HCT116 (cell line): ENCODE results near the gene EMILIN1. TPM values are rescaled to one million over a fixed set of nuclear protein-coding genes. Genes with fewer than 3 reads are reported as not detected.

Experiments
- ATAC-seq: fragments of 200-7000 bp; cut with Tn5 transposase; 2 replicates; pipeline ENCODE4 v1.9.1; 2020; ENCODE audit warnings: mild to moderate bottlenecking, moderate library complexity
- BruUV-seq: library from RNA; stranded (reverse); fragments of 400-500 nt; replicated peaks from 2 replicates; lab custom pipeline; 2021; lab: Mats Ljungman, UMichigan
- CTCF ChIA-PET: fragments of 300-600 bp; sonication (Branson Sonifier 250); formaldehyde crosslinking; loops from one replicate; lab custom pipeline; 2021; ENCODE audit warnings: antibody characterized with exemption; lab: Charles Lee
- POLR2A ChIA-PET: fragments of 300-600, 350-600 bp; sonication (Branson Sonifier 250); formaldehyde crosslinking; loops from one replicate; lab custom pipeline; 2021; ENCODE audit warnings: antibody characterized with exemption; lab: Charles Lee
- RAD21 ChIA-PET, 2 experiments: fragments of 300-600 bp; sonication (Branson Sonifier 250); formaldehyde crosslinking; loops; one replicate each; lab custom pipeline; 2023; ENCODE audit warnings: low total read pairs in 2 of 2; ENCODE audit not compliant: uncharacterized antibody in 2 of 2, unreplicated experiment in 2 of 2, low non-redundant PET in 1 of 2; lab: Charles Lee
- DNase-seq: peaks from one replicate; pipeline ENCODE4 v3.0.0-alpha.2; 2010; ENCODE audit warnings: low read depth, low spot score
- H2AFZ ChIP-seq: fragments of 200-600 bp; shearing (Covaris generic), sonication (generic); 2 replicates; pipeline ENCODE4 v1.6.1; 2017; ENCODE audit warnings: low read depth, mixed run types, mixed read lengths, antibody characterized with exemption, low read length; ENCODE audit not compliant: poor library complexity, severe bottlenecking
- H3K27ac ChIP-seq: 2 replicates; pipeline ENCODE4 v1.5.1; 2012; ENCODE audit warnings: low read depth, low read length
- H3K27me3 ChIP-seq: fragments of 200-600 bp; sonication (generic); 2 replicates; pipeline ENCODE4 v1.6.1; 2016; ENCODE audit warnings: mixed run types, low read length, mixed read lengths; ENCODE audit not compliant: insufficient read depth
- H3K36me3 ChIP-seq, 2 experiments: fragments of 200-500 bp in 1 of 2; fragments of 200-600 bp in 1 of 2; sonication (Bioruptor generic) in 1 of 2; sonication (generic) in 1 of 2; 2 replicates each; pipeline versions ENCODE4 v1.5.1 to v1.6.1; 2014 to 2016; ENCODE audit warnings: low read length in 2 of 2, inconsistent platforms in 1 of 2, mixed read lengths in 1 of 2, mixed run types in 1 of 2; ENCODE audit not compliant: insufficient read depth in 2 of 2, control insufficient read depth in 1 of 2
- H3K4me1 ChIP-seq, 2 experiments: fragments of 200-600 bp in 1 of 2; sonication (generic) in 1 of 2; 2 replicates each; pipeline versions ENCODE4 v1.5.1 to v1.6.1; 2012 to 2017; ENCODE audit warnings: low read length in 2 of 2, inconsistent platforms in 1 of 2, mild to moderate bottlenecking in 1 of 2, mixed read lengths in 1 of 2, mixed run types in 1 of 2, moderate library complexity in 1 of 2; ENCODE audit not compliant: insufficient read depth in 2 of 2, control insufficient read depth in 1 of 2
- H3K4me2 ChIP-seq: fragments of 200-600 bp; sonication (generic); 2 replicates; pipeline ENCODE4 v1.6.1; 2017; ENCODE audit warnings: mixed run types, low read length, mixed read lengths
- H3K4me3 ChIP-seq, 2 experiments: fragments of 200-600 bp in 1 of 2; sonication (generic) in 1 of 2; replicated peaks in 1 of 2; 2 replicates each; pipeline ENCODE4 v1.5.1; 2011 to 2016; ENCODE audit warnings: low read length in 2 of 2, control low read depth in 1 of 2, low read depth in 1 of 2, mild to moderate bottlenecking in 1 of 2, mixed read lengths in 1 of 2, mixed run types in 1 of 2
- H3K79me2 ChIP-seq: fragments of 200-600 bp; sonication (generic); 2 replicates; pipeline ENCODE4 v1.6.1; 2017; ENCODE audit warnings: mild to moderate bottlenecking, mixed run types, low read length, moderate library complexity, mixed read lengths; ENCODE audit not compliant: insufficient read depth
- H3K9ac ChIP-seq: fragments of 200-600 bp; sonication (generic); 2 replicates; pipeline ENCODE4 v1.6.1; 2016; ENCODE audit warnings: low read length, mixed read lengths
- H3K9me2 ChIP-seq: fragments of 200-600 bp; sonication (generic), shearing (Covaris generic); 2 replicates; pipeline ENCODE4 v1.6.1; 2017; ENCODE audit warnings: mixed run types, mild to moderate bottlenecking, moderate library complexity; ENCODE audit not compliant: insufficient read depth
- H3K9me3 ChIP-seq, 2 experiments: fragments of 200-500 bp in 1 of 2; fragments of 200-600 bp in 1 of 2; sonication (Bioruptor generic) in 1 of 2; sonication (generic) in 1 of 2; 2 replicates each; pipeline ENCODE4 v1.6.1; 2014 to 2017; ENCODE audit warnings: low read length in 2 of 2, mixed read lengths in 2 of 2, inconsistent platforms in 1 of 2, low read depth in 1 of 2, mild to moderate bottlenecking in 1 of 2, mixed run types in 1 of 2, moderate library complexity in 1 of 2; ENCODE audit not compliant: control insufficient read depth in 1 of 2, insufficient read depth in 1 of 2
- H4K20me1 ChIP-seq: fragments of 200-600 bp; sonication (generic), shearing (Covaris generic); 2 replicates; pipeline ENCODE4 v1.6.1; 2017; ENCODE audit warnings: mixed run types, mild to moderate bottlenecking, moderate library complexity; ENCODE audit not compliant: insufficient read depth
- CBX3 ChIP-seq: IDR thresholded peaks from 2 replicates; pipeline ENCODE4 v1.6.1; 2012; ENCODE audit warnings: low read depth
- CEBPB ChIP-seq: IDR thresholded peaks from 2 replicates; pipeline ENCODE4 v1.6.1; 2012; ENCODE audit warnings: low read depth
- FOSL1 ChIP-seq: IDR thresholded peaks from 2 replicates; pipeline ENCODE4 v1.6.1; 2012; ENCODE audit warnings: low read depth
- RAD21 ChIP-seq: IDR thresholded peaks from 2 replicates; pipeline ENCODE4 v1.6.1; 2012; ENCODE audit warnings: low read depth, mild to moderate bottlenecking
- SIN3A ChIP-seq: IDR thresholded peaks from 2 replicates; pipeline ENCODE4 v1.6.1; 2012; ENCODE audit warnings: low read depth
- SP1 ChIP-seq: IDR thresholded peaks from 2 replicates; pipeline ENCODE4 v1.6.1; 2012; ENCODE audit warnings: low read depth
- TCF7L2 ChIP-seq: IDR thresholded peaks from 2 replicates; pipeline ENCODE4 v1.7.0; 2011; ENCODE audit warnings: borderline replicate concordance, inconsistent platforms; ENCODE audit not compliant: insufficient read depth, insufficient read length; ENCODE audit errors: extremely low read depth
- ZBTB33 ChIP-seq: IDR thresholded peaks from 2 replicates; pipeline ENCODE4 v1.6.1; 2011; ENCODE audit warnings: mild to moderate bottlenecking, low read length, moderate library complexity; ENCODE audit not compliant: insufficient replicate concordance; ENCODE audit errors: extremely low read depth
- ZFX ChIP-seq: fragments of 450-650 bp; IDR thresholded peaks from 2 replicates; pipeline ENCODE4 v1.6.1; 2017
- intact Hi-C: fragments of 100-400 bp; cut with micrococcal nuclease; formaldehyde crosslinking; loops from 2 replicates; pipeline ENCODE4 v1.10.0; 2022
- total RNA-seq: library from RNA; stranded (reverse); gene quantifications from one replicate; pipeline ENCODE4 v1.2.1, GENCODE V29; 2021; ENCODE audit not compliant: unreplicated experiment

Gene EMILIN1
- total RNA-seq, 1 experiment from 2014 or later, result 0.59 TPM

GRCh38 chr2:27079233-27080139 lies 1.1 kb downstream of the EMILIN1 start:
- ChIA-PET POLR2A (interaction anchor here (1.3 kb wide), 1 partner anchor 8 kb away, joined by 3 read pairs; the partner anchor contains the start of gene OST4), CTCF (no interaction called here), RAD21 (no interaction called here)
- Histone ChIP-seq H4K20me1 (no peaks in the 10 kb centered on the region), H3K4me2 (no peak overlapping the region), H2AFZ (no peak overlapping the region), H3K79me2 (no peaks in the 10 kb centered on the region), H3K9ac (no peak overlapping the region), H3K4me1 (peaks cover 8 to 16% of the 10 kb centered on the region in 2 experiments), H3K9me2 (no peaks in the 10 kb centered on the region), H3K27me3 (no peaks in the 10 kb centered on the region), H3K4me3 (no peak overlapping the region), H3K36me3 (no peaks in the 10 kb centered on the region), H3K27ac (no peak overlapping the region), H3K9me3 (no peaks in the 10 kb centered on the region)
- ATAC-seq, result no peak
- no TSS peak for BruUV-seq
- no peak for DNase-seq
- intact Hi-C loops, result no loop called here
- TF ChIP-seq FOSL1 (no peak), ZBTB33 (no peak), RAD21 (no peak), TCF7L2 (no peak), SP1 (no peak), CEBPB (no peak), CBX3 (no peak), ZFX (no peak), SIN3A (no peak)
